HFFc6 (cell line): ENCODE measurements around the gene MGAT4B. TPM values are rescaled to one million over a fixed set of nuclear protein-coding genes. Genes with fewer than 3 reads are reported as not detected.
A peak's percentile ranks its signal among the peaks of the same experiment; 100 is the strongest.

Source experiments
- DNase-seq: peaks from one replicate; pipeline ENCODE4 v3.0.0-alpha.2; 2018
- H3K27ac Mint-ChIP-seq: 2 replicates; pipeline ENCODE4 v1.8.0; 2020; ENCODE audit warnings: mild to moderate bottlenecking, mixed read lengths
- H3K27me3 Mint-ChIP-seq: 2 replicates; pipeline ENCODE4 v1.8.0; 2021; ENCODE audit warnings: mild to moderate bottlenecking, moderate library complexity, mixed read lengths; ENCODE audit not compliant: insufficient read depth
- H3K36me3 Mint-ChIP-seq: 2 replicates; pipeline ENCODE4 v1.8.0; 2021; ENCODE audit warnings: low read depth, mixed read lengths
- H3K4me1 Mint-ChIP-seq: 2 replicates; pipeline ENCODE4 v1.8.0; 2020; ENCODE audit warnings: low read depth, mixed read lengths
- H3K4me3 Mint-ChIP-seq: 2 replicates; pipeline ENCODE4 v1.8.0; 2020; ENCODE audit warnings: mild to moderate bottlenecking, moderate library complexity, mixed read lengths
- H3K9me3 Mint-ChIP-seq: 2 replicates; pipeline ENCODE4 v1.8.0; 2020; ENCODE audit warnings: mild to moderate bottlenecking, mixed read lengths
- CTCF ChIP-seq: fragments of 200-600 bp; sonication (generic); IDR thresholded peaks from 2 replicates; pipeline ENCODE4 v1.5.0; 2021; ENCODE audit warnings: antibody characterized with exemption, mild to moderate bottlenecking
- microRNA-seq: library from miRNA; unstranded; fragments of <30 nt; microRNA quantifications from one replicate; pipeline ENCODE4, GENCODE V29; 2019
- total RNA-seq, 6 experiments: library from RNA; stranded (reverse); fragmentation: NEBNext Ultra II Directional; extraction: Animal tissue kit (Norgen Biotek cat#: 25700); gene quantifications; 2 replicates in 1 of 6; 3 replicates in 5 of 6; pipeline ENCODE4 v1.2.3, GENCODE V29; 2021

MGAT4B gene
- total RNA-seq, 6 experiments from 2014 or later: 129 to 166 (median 148) TPM

GRCh38 chr5:179753971-179754370 is 52.7 kb downstream of the MGAT4B start:
- peaks cover 2% of the 10 kb centered on the region; the same call in 1 of the 2 replicates for H3K27me3 Mint-ChIP-seq
- no peak for DNase-seq
- H3K9me3 Mint-ChIP-seq: no peaks in the 10 kb centered on the region
- no peak overlapping the region for H3K4me3 Mint-ChIP-seq
- peaks cover 13% of the 10 kb centered on the region for H3K4me1 Mint-ChIP-seq
- no peaks in the 10 kb centered on the region for H3K36me3 Mint-ChIP-seq
- H3K27ac Mint-ChIP-seq: no peak overlapping the region
- TF ChIP-seq CTCF: no peak

GRCh38 chr5:179749857-179750508 is 56.7 kb downstream of the MGAT4B start:
- peaks cover 3% of the 10 kb centered on the region for H3K36me3 Mint-ChIP-seq
- no peak for TF ChIP-seq CTCF
- H3K4me1 Mint-ChIP-seq: peaks cover 5% of the 10 kb centered on the region
- H3K27me3 Mint-ChIP-seq: peaks cover 2% of the 10 kb centered on the region; the same call in 1 of the 2 replicates
- H3K27ac Mint-ChIP-seq: no peak overlapping the region
- no peak overlapping the region for H3K4me3 Mint-ChIP-seq
- no peak for DNase-seq
- H3K9me3 Mint-ChIP-seq: no peaks in the 10 kb centered on the region

- peaks cover 3% of the 10 kb centered on the region for H3K36me3 Mint-ChIP-seq
- no peak overlapping the region for H3K27ac Mint-ChIP-seq
- H3K4me3 Mint-ChIP-seq: no peak overlapping the region
- no peak for TF ChIP-seq CTCF
- no peaks in the 10 kb centered on the region; the same call in 1 of the 2 replicates for H3K27me3 Mint-ChIP-seq
- no peaks in the 10 kb centered on the region for H3K4me1 Mint-ChIP-seq
- DNase-seq: no peak
- H3K9me3 Mint-ChIP-seq: no peaks in the 10 kb centered on the region
These were observed 58.9 kb downstream of the MGAT4B start for GRCh38 chr5:179747811-179748210.

Small RNA genes within 50 kb of the gene (microRNA-seq; reads per million reads assigned to microRNA genes)
- 51.7 reads per million, percentile 40 among the genes with 10 or more reads in this experiment for gene MIR1229

Other genes with a start within 250 kb of the MGAT4B start
- 100 to 1,000 TPM; 286 to 401 (median 358) TPM for gene HNRNPH1, start 183.2 kb downstream of the MGAT4B start, total RNA-seq
- gene CBY3, start 125.8 kb downstream of the MGAT4B start, total RNA-seq: not detected
- gene CANX, start 107.9 kb downstream of the MGAT4B start, total RNA-seq: 100 to 1,000 TPM; 698 to 777 (median 770) TPM
- 10 to 100 TPM; 14.9 to 17.7 (median 16.5) TPM for gene MAML1, start 74.0 kb downstream of the MGAT4B start, total RNA-seq
- gene LTC4S, start 12.9 kb downstream of the MGAT4B start, total RNA-seq: not detected
- gene SQSTM1, start 14.0 kb upstream of the MGAT4B start, total RNA-seq: 100 to 1,000 TPM; 188 to 282 (median 280) TPM
- 10 to 100 TPM in 3 of 6 experiments, 1 to 10 TPM in 3; 8.2 to 13.5 (median 9.9) TPM for gene MRNIP, start 52.0 kb upstream of the MGAT4B start, total RNA-seq
- 10 to 100 TPM; 64.6 to 90.7 (median 73.4) TPM for gene TBC1D9B, start 101.0 kb upstream of the MGAT4B start, total RNA-seq